NCI-H1694 (cell line): ENCODE results near the gene ARG2.
A peak's percentile ranks its signal among the peaks of the same experiment; 100 is the strongest.

ENCODE experiments used
- DNase-seq: peaks from one replicate; lab custom pipeline; 2025; lab: John Stamatoyannopoulos, UW

ARG2 gene

DNA sequence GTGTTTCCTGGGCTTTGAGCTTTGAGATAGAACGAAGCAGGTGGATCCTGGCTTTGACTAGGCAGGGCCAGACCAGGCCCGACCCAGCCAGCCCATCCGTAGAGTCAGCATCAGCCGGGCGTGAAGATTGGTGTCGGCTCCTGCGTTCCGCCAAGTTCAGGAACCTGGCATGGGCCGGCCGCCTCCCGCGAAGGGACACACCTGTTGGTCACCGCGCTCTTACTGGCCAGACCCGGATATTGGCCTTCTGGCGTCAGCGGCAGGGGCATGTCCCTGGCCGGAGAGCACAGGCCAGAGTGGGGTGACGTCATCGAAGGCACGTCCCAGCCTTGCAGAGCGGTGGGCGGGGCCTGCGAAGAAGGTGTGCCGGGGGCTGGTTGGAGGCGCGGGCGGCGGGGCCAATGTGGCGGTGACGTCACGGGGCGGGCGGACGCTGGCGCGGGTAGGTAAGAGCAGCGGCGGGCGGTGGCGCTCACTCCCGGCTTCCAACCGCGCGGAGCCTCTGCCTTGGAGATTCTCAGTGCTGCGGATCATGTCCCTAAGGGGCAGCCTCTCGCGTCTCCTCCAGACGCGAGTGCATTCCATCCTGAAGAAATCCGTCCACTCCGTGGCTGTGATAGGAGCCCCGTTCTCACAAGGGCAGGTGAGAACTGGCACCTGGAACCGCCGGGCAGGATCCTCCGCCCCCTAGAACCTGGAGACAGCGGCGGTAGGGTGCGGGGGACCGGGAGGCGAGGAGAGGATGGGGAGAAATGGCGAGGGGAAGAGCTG lies at the start of gene ARG2:
TSS of gene ARG2 (plus strand) at position 475 of the 771 bp plus-strand sequence. CDS start at position 533, 58 bp downstream.
- DNase-seq = peak; percentile 47

DNA sequence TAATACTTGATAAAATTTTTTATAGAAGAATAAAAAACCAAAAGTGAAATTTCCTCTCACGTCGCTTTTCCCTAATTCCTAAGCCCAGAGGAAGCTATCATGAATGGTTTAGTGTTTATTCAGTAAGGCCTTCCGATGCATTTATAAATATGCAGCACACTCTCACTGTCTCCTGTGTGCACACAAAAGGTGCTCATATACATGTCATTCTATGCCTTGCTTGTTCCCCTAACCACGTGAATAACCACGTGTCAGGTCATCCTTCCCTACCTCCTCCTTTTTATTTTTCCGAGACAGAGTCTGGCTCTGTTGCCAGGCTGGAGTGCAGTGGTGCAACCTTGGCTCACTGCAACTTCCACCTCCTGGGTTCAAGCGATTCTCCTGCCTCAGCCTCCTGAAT lies 49.3 kb upstream of the ARG2 start:
- no peak for DNase-seq

DNA sequence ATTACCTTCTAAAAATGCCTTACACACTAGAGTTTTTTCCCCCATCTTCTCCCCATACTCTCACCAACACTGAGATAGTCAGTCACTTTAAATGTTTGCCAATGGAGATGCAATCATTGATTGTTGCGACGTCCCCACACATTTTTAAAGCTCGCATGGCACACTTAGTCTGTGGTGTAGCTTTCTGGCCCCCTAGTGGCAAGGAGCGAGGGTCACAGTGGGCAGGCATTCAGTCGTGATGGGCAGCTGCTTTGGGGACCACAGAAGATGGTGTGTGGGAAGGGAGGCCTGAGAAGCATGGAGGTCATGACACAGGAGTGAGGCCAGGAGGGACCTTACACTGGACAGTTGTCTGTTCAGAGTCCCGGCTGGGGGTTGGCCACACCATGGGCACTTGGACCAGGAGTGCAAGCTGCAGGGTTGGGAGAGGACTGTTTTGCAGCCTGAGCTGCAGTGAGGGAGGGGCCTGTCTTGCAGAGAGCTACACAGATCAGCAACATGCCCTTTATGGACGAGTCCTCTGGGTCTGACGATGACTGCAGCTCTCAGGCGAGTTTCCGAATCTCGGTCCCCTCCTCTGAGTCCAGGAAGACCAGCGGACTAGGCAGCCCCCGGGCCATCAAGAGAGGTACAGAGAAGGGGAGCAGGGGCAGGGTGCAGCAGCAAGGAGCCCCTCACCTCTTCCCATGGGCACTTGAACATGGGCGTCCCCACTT lies 48.3 kb upstream of the ARG2 start:
- DNase-seq = peak; percentile 60

DNA sequence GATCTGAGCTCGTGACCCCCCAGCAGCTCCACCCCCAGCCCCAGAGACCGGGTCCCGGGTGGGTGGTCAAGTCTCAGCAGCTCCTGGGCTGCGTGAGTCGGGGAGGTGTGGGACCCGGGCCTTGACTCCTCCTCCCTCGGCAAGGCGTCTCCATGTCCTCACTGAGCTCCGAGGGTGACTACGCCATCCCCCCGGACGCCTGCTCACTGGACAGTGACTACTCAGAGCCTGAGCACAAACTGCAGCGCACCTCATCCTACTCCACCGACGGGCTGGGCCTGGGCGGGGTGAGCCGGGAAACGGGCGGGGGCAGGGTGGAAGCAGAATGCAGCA lies 47.8 kb upstream of the ARG2 start:
- DNase-seq = no peak

DNA sequence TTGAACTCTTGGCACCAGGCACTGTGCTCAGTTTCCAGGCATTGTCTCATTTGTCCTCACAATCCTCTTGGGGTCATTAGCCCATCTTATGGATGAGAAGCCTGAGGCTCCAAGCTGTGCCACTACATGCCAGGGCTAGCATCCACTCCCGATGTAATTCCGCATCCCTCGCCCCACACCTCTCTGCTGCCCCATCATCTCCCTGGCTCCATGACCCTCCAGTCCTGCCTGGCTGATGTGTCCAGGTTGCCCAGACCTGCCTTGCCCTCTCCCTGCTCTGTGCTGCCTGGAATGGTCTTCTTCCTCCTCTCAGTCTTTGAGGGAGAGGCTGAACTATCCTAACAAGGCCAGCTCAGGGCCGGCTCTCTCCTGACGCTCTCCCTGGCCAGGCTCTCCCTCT lies 47.1 kb upstream of the ARG2 start:
- DNase-seq = no peak

DNA sequence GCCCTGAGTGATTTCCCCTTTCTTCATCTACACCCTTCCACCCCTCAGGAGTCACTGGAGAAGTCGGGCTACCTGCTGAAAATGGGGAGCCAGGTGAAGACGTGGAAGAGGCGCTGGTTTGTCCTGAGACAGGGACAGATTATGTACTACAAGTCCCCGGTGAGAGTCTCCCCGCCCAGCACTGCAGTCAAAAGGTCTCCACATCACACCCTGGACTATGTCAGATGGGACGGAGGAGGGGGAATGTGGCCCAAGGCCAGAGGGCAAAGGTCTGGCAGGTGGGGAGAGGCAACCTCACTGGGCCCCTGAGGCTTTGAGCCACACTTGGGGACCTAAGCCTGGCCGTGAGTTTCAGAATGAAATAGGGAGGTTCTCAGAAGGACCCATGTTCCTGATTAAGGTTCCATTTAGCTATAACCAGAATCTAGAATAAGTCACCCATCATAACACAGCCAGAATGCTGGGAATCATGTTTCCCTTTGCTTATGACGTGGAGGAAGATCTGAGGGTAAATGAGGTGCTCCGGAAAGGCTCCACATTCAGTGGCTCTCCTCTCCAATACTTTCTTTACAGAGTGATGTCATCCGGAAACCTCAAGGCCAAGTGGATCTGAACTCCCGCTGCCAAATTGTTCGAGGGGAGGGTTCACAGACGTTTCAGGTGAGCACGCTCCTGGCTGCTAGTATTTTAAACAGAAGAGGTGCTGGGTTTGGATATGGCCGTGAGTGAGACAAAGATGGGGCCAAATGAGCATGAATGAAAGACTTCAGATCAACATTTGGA lies 46.3 kb upstream of the ARG2 start:
- no peak for DNase-seq

DNA sequence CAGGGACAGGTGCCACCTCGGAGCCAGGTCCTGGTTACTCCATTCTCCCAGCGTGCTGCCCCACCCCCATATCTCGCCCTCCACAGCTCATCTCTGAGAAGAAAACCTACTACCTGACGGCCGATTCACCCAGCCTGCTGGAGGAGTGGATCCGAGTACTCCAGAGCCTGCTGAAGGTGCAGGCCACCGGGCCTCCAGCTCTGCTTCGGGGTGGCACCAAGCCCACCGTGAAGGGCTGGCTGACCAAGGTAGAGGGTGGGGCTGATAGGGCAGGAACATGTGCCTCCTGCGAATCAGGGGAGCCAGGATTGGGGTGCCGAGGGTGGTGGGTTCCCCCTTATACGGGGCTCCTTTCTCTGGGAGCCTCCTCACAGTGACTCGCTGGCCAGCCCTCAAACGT lies 45.6 kb upstream of the ARG2 start:
- no peak for DNase-seq

DNA sequence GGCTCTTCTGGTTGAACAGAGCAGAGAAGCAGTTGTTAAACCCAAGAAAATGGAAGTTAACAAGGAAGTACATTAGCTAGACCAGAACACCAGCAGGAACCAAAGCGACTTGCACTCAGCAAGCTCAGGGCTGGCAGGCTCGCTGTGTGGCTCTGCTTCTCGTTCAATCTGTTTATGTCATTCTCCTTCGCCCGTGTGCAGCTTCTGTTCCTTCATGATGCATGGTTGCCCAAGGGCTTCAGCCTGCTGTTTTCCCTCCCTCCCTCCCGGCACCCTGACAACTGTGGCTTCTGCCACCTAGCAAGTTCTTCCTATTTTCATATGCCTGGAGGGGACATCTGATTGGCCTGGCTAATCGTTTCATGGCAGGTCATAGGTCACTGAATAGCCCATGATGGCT lies 44.9 kb upstream of the ARG2 start:
- DNase-seq = no peak

DNA sequence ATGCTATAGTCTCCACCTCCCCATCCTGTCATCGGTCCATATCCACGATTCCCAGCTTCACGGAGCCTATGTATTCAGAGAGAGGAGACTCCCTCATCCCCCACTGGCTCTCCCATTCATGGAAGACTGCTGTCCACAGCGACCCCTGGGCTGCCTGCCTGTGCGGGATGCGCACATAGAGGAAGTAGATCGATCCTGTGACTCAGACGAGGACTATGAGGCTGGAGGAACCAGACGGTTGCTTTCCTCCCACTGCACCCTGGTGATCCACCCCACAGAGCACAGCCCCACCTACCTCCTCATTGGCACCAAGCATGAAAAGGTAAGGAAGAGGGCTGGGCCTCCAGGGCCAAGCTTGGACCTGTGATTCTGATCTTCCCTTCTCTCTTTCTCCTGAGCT lies 44.0 kb upstream of the ARG2 start:
- DNase-seq = no peak

DNA sequence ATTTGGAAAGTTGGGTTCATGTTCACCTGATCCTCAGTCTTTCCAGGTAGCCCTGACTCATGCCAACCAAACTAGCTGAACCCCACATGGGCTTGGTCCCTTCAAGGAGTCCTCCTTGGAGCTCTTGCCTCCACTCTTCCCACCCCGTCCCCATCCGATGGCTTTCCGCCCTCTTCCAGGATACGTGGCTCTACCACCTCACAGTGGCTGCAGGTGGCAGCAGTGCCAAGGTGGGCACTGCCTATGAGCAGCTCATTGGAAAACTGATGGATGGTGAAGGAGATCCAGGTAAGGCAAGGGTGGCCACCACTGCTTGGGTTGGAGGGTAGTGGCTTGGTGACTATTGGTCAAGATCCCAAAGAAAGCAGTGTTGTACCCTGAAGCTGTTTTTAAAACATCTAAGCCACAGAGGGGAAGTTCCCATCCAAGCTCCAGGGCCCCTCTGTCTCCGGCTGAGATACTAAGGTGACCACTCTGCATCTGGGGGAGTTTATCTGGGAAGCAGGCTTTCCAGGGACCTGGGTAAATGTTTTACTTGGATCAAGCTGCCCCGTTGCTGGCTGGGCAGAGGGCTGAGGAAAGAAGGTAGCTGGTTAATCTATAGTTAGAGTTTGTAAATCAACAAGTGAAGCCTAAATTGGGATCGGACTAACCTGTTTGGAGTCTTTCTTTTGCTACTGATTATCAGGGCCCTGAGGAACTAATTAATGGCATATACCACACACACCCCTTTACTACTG lies 43.3 kb upstream of the ARG2 start:
- no peak for DNase-seq

DNA sequence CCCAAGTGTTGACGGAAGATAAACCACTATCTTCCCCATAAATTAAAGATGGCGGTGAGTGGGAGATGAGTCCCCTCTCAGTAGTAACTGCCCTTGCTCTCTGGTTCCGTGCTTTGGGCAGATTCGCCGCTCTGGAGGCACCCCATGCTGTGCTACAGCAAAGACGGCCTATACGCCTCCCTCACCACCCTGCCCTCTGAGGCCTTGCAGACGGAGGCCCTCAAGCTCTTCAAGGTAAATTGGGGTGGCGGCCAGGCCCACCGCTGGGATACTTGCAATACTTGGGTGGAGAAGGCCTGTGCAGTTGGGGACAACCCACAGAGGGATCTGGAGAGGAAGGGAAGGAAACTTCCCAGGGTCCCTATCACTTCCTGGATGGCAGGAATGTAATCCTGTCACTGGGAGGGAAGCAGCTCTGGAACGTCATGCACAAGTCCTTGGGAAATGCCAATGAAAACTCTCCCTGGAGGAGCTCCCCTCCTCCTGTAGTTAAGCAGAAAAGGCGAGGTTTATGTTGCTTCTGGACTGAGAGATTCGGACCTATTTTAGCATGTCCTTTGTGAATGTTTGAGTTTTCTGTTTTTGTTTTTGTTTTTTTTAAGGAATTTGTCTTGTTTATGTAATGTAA lies 42.4 kb upstream of the ARG2 start:
- no peak for DNase-seq

DNA sequence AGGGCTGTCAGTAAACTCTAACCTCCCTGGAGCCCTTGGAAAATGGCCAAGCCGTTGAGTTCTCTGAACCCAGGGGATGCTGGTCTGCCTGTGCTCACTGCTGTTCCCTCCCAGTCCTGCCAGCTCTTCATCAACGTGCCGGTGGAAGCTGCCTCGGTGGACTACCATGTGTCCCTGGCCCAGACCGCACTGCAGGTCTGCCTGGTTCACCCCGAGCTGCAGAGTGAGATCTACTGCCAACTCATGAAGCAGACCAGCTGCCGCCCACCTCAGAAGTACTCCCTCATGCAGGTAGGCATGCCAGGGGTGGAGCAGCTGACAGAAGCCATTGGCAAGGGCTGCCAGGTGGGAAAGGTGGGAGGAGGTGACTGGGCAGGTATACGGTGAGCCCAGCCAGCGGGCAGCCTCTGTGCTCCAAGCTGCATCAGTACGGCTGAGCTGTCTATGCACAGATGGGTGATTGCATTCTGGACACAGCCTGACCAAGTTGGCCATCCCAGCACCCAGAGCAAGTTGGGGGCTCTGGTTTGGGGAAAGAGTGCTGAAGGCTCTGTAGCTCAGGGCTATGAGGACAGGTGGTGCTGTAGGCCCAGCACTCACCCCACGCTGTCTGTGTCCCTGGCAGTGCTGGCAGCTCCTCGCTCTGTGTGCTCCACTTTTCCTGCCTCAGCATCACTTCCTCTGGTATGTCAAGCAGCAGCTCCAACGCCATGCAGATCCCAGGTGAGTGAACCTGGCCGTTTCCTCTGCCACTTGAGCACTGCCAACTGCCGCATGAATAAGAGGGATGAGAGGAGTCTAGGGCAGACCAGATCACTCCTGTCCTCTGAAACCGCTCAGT lies 41.6 kb upstream of the ARG2 start:
- no peak for DNase-seq

DNA sequence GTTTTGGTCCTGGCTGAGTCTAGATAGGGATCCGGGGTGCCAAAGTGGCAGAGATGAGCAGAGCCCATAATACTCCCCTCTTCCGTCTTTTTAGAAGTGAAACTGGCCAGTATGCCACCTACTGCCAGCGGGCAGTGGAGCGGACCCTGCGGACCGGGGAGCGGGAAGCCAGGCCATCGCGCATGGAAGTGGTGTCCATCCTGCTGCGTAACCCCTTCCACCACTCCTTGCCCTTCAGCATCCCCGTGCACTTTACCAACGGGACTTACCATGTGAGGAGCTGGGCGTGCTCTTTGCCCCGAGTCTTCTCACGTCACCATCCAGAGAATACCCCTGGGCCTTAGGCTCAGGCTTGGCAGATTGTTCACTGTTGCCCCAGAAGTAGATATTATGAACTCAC lies 40.7 kb upstream of the ARG2 start:
- DNase-seq = no peak

DNA sequence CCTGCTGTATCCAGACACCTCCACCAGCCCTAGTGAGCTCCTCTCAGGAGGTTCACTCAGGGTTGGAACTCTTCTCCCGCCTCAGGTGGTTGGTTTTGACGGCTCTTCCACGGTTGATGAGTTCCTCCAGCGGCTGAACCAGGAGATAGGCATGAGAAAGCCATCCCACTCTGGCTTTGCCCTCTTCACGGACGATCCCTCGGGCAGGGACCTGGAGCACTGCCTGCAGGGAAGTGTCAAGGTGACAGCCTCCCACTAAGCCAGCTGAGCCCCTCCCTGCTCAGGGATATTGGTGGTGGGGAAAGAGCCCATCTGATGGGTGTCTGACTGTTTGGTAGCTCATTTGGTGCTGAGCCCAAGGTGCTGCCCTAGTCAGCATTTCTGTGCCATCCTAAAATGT lies 40.1 kb upstream of the ARG2 start:
- no peak for DNase-seq

DNA sequence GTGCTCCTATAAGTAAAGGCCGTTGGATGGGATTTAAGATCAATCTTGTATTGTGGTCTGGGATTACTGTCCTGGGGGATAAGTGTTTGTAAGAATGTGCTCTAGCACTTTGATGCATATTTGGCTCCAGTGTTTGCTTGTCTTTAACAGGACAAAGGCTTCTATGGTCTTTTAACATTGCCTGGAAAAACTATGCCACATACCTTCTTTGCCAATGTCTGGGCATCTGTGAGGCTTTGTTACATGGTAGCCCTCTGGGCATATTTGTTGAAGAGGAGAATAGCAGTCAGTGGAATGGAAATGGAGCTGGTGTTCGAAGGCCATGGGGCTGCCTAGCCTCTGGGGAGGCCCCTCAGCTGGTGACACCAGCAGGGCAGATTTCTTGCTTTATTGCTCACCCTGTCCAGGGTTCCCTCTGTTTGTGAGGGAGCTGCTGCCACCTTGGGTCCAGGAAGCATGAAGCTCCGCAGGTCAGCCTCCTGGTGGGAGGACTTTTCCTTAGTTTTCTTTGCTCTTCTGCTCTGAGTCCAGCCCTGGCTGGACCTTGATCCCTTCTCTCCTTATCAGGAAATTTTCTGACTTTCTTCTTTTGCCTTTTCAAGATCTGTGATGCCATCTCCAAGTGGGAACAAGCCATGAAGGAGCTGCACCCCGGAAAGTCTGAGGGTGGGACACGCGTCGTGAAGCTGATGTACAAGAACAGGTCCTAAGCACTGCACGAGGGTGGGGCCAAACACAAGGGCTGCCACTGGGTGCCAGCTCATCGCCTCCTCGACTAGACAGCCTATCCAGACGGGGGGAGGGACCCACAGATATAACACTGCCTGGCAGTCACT lies 39.2 kb upstream of the ARG2 start:
- no peak for DNase-seq

DNA sequence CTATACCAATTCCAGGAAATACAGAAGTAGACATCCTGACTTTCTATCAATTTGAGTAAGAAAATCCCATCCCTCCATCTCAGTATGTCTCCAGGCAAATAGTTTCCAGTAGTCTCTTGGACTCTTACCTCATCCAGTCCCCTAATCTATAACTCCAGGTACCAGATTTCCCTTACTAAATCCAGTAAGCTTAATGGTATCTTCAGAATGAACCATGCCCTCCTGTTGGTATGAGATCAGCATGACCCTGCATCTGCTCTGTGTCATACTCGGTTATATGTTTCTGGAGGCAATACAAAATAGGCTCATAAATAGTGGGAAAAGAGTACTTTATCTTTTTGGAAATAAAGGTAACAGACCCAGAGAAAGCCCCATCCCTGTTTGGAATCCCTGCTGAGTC lies 38.1 kb upstream of the ARG2 start:
- DNase-seq = no peak

DNA sequence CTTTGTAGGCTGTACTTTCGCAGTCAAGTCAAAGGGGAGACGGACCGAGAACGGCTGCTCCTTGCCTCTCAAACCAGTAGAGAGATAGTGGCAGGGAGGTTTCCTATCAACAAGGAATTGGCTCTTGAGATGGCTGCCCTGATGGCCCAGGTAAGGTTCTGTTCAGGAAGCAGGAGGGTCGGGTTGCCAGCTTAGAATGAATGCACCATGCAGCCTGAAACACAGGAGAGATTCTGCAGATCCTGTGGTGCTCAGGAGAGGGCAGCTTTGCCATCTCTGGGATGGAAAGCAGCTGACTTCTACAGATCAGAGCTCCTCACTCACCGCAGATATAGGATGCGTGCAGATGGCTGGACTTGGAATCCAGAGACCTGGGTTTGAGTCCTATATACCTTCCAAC lies 37.7 kb upstream of the ARG2 start:
- no peak for DNase-seq

DNA sequence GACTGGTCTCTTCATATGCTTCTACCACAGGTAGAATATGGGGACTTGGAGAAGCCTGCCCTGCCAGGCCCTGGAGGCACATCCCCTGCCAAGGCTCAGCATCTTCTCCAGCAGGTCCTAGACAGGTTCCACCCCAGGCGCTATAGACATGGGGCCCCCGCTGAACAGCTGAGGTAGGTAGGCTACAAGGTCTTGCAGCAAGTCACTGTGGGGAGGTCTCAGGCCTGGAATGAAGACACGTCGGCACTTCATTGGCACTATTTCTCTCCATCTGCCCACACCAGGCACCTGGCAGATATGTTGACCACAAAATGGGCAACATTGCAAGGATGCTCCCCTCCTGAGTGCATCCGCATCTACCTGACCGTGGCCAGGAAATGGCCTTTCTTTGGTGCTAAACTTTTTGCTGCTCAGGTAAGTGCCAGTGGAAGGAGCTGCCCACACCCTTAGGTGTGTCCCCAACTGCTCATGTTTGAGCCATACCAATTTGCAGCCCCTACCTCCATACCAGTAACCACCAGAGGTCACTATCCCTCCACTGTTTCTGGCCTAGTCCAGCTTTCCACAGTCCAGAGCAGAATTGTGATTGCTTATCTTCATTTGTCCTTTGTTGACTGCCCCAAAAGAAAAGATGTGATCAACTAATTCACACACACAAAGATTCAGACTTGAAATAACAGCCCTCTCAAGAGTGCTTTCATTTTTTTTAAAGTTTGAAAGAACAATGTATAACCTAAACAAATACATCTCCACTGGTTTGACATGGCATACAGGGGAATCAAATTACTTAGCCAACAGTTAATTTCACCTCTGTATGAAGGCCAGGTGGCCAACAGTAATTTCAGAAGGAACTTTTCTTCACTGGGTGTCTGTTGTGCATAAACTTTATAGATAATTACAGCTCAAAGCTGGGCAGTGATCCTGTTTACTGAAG lies 35.7 kb upstream of the ARG2 start:
- DNase-seq = no peak

DNA sequence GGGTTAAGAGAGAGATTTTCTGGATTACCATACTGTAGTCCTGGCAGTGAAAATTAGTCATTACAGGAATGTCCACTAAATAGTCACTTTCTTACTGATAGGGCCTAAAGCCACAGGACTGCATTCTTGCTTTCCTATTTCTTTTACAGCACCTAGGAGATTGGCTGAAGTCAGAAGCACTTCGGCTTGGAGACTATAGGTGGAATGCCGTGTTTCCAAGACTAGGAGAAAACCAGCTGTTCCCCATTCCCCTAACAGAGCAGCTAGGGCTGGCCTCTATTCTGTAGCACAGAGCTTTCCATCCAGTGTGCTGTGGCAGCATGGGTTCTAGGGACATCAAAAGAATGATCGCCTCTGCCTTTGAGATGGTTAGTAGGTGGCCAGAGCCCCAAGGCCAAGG lies 34.7 kb upstream of the ARG2 start:
- no peak for DNase-seq
